Stimulated activated CD4-positive, alpha-beta T cell treated with anti-CD3 and anti-CD28 coated beads, Interleukin-4, amount 100 ng/mL, for 48 hours (primary cell): ENCODE measurements around the gene ZFTA.
"Not testable (repeated sequence)": the region's sequence is repeated elsewhere in the genome, so short reads cannot be mapped to it uniquely, and the experiment has no call there.

Experiments
- DNase-seq, 2 donors: peaks; one replicate each; pipeline ENCODE4 v3.0.0-alpha.2; 2020; ENCODE audit warnings: low read depth in 2 of 2

Gene ZFTA

DNA sequence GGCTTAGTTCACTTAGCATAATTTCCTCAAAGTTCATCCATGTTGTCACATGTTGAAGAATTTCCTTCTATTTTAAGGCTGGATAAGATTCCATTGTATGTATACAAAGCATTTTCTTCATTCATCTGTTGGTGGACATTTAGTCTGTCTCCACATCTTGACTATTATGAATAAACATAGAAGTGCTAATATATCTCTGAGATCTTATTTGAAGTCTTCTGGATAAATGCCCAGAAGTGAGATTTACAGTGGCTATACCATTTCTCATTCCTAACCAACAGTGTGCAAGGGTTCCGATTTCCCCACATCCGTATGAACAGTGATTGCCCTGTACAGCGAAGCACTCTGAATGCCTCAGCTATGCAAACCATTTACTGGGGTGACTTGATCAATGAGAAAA lies 6.6 kb upstream of the ZFTA start:
- DNase-seq, result no peak

DNA sequence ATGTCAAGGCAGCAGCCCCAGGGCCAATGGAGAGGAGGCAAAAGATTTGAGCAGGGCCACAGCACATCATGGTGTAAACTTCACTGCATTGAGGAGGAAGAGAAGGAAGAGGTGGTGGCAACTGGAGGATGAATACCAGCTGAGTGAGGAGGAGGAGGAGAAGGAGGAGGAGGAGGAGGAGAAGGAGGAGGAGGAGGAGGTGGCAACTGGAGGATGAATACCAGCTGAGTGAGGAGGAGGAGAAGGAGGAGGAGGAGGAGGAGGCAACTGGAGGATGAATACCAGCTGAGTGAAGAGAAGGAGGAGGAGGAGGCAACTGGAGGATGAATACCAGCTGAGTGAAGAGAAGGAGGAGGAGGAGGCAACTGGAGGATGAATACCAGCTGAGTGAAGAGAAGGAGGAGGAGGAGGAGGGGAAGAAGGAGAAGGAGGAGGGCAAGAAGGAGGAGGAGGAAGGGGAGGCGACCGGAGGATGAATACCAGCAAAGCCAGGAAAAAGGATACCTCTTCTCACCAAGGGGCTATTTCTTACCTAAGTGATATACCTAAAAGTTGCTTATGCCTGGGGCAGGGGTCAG lies 3.3 kb upstream of the ZFTA start:
- not testable (repeated sequence) for DNase-seq

- no peak for DNase-seq
Observed at GRCh38 chr11:63770763-63771162, 2.2 kb upstream of the ZFTA start.

GRCh38 chr11:63769714-63770455 lies 1.3 kb upstream of the ZFTA start:
- DNase-seq, result no peak

- no peak for DNase-seq
Observed at GRCh38 chr11:63769042-63769713, 603 bp upstream of the ZFTA start.

DNA sequence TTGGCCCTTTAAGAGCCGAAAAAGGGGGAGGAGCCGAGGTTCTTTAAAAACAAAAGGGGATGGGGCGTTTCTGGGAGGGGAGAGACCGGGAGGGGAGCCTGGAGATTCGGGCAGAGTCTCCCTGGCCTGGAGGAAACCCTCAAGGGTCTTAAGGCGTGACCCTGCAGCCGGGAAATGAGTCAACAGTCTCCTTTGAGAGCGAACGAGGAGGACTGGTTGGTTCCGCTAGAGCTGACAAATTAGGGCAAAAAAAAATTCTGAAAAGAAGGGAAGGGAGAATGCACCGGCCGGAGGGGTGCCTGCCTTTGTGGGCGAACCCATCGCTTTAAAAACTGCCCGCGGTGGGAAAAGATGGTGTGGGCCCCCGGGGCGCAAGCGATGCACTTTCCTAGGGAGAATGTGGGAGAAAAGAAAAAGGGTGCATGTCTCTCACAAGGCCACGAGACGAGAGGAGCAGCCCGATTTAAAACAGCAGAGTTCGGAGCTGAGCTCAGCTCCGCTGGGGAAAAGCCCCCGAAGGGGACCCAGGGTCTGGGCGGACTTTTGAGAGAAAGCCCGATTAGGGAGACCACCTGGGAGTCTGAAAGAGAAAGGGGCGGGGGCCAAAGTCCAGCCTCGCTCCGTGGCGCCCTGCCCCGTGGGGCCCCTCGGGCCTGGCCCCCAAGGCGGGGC lies 874 bp downstream of the ZFTA start:
- DNase-seq, result no peak

DNA sequence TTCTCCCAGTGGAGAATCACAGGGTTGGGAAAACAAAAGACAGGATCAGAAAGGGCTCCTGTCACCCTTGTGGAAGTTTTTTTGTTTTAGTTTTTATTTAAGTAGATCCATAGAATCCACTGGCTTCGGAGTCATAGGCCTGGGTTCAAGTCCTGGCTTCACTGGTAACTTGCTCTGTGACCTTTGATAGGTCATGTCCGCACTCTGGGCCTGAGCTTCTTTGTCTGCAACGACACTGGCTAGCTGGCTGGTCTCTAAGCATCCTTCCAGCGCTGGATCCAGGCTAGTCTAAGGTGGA lies 1.4 kb downstream of the ZFTA start:
- DNase-seq, result no peak

DNA sequence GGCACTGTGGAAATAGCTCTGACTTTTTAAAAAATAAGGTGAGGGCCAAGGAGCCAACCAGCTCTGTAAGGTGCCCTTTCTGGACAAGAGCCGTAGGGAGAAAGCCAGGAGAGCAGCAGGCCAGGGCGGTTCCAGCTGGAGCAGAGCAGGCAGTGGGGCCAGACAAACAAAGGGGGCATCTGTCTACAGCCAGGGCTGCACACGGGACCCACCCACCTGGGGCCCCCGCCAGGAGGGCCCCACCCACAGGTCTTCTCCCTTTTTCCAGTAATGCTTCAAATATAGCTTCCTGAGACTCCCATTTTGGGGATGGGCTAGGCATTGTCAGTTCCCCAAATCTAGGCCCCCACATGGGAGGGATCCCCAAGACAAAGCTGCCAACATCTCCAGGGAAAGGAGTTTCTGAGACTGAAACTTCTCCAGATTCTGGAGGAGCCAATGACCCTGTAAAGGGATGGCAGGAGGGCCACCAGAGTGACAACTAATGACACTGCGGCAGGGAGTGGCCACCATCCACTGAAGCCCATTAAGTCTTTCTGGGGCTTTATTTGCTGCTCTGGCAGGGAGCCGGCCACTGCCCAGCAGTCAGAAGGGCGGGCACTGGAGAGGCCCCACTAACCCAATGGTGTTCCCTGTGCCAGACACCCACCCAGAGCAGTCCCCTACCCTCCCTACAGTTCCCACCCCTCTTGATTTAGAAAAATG lies 1.9 kb downstream of the ZFTA start:
- DNase-seq, result no peak

DNA sequence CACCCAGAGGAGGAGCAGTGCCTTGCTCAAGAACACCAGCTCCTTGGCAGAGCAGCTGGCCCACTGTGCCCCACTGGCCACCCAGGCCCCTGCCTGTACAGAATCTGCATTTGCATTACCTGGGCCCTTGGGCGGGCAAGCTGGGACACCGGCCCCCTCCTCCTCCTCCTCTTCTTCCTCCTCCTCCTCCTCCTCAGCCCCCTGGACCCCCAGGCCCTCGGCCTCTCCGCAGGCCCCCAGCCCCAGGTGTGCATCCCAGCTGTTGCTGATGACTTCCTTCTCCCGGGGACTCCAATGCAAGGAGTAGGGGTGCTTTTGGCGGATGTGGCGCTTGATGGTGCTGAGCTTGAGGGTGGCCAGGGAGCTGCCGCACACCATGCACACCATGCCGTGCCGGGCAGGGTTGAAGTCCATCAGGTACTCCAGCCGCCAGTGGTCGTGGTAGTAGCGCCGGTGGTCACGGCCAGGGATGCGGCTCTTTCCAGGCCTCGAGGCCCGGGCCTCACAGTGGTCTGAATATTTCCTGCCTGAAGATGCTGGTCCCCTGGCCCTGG lies 2.8 kb downstream of the ZFTA start:
- no peak for DNase-seq

GRCh38 chr11:63764679-63765647 lies 3.6 kb downstream of the ZFTA start:
- DNase-seq, result no peak

DNA sequence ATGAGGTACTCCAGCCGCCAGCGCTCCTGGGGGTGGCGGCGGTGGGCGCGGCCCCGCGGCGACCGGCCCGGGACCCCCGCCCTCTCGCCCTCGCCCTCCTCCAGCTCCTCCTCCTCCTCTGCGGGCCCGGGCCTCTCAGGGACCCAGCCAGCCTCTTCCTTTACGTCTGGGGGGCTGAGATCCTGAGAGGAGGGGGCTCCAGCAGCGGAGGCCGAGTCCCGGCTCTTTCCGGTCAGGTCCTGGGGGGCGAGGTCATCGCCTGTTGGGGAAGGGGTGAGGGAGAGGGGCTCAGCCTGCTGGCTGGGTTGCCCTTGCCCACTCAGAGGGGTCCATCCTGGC lies 4.3 kb downstream of the ZFTA start:
- DNase-seq, result no peak

GRCh38 chr11:63763496-63764339 lies 4.9 kb downstream of the ZFTA start:
- no peak for DNase-seq

- no peak for DNase-seq
Observed at GRCh38 chr11:63762654-63763495, 5.7 kb downstream of the ZFTA start.

DNA sequence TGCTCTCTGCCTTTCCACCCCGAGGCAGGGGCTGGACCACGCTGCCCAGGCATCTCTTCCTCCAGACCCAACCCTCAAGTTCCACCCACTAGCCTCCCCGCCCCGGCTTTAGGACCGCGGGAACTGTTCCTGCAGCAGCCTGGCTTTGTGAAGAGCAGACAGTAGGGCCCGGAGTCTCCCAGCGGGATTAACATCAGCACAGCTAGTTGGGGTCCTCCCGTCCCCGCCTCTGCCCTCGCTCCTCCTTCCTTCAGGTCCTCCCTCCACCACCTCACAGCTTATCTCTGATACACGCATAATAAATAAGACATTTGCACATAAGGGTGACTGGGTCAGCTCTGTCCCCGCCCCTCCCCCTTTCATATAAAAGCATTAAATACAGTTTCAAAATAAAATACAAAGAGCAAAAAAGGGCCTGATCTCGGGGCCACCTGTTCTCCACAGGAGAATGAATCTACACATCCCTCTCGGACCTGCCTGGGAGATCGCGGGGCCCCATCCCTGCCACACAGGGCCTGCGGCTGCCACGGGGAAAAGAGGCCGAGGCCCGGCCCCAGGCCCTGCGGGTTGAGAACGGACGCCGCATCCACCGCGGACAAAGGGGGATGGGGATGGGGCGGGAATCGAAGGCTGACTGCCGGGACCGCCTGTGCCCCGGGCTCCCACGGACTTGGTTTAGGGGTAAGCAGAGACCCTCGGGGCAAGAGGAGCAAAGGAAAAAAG lies 6.5 kb downstream of the ZFTA start:
- no peak for DNase-seq

DNA sequence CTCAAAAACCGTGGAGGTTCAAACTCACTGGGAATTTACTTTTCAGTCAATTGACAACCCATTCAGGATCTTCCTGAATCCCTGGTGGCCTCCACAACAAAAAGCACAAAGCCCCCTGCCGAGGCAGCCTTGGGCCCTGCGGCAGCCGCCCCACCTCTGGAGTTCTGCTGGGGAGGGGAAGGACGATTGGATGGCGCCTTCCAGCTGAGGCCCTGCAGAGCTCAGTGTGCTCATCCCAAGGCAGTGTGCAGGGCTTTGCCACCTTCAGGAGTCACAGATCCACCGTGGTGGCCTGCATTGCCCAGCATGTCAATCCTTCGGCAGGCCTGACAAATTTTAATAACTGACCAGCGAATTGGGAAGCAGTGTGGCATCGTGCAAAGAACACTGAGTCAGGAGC lies 7.4 kb downstream of the ZFTA start:
- no peak for DNase-seq

DNA sequence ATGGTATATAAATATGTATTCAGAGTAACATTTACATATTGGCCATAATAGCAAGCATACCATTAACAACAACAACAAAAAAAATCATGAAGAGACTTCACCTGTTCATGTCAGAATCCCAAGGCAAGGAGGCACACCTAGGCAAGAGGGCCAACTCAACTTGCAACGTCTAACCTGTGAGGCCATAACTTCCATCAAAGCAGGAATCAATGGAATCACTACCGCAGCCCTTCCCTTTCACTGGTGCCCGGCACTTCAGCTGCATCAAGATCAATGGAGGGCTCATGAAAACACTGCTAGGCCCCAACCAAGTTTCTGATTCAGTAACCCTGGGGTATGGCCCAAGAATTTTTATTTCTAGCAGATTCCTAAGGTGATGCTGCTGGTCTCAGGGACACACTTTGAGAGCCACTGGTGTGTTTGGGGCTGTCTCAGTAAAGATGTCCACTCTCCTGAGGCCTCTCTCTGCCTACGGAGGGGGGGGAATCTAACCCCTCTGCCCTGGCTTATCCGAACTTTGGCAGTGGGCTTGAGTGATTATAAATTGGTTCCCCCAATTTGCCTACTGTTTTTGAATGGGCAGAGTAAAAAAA lies 8.0 kb downstream of the ZFTA start:
- DNase-seq, result no peak

DNA sequence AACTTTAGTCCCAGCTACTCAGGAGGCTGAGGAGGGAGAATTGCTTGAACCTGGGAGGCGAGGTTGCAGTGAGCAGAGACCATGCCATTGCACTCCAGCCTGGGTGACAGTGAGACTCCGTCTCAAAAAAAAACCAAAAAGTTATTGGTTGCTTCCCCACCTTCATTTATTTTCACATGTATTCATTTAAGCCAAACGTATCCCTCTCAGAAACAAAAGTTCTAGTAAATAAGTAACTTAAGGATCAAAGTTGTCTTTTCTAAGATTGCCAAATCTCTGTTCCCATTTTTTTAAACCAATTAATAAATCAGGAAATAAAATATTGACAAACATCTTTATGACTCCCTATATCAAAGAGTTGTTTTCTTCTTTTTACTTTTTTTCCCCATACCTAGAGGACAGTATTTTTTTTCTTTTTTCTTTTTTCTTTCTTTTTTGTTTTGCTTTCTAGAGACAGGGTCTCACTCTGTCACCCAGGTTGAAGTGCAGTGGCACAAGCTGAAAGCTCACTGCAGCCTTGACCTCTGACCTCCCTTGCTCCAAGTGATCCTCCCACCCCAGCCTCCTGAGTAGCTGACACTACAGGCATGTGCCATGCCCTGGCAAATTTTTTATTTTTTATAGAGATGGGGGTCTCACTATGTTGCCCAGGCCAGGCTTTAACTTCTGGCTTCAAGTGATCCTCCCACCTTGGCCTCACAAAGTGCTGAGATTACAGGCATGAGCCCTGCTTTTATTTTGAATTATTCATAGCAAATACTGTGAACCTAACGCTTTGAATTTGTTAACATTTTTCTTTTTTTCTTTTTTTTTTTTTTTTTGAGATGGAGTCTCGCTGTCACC lies 11.4 kb downstream of the ZFTA start:
- no peak for DNase-seq
